ENCODE results near the gene RNF138. TPM values are rescaled to one million over a fixed set of nuclear protein-coding genes. Genes with fewer than 3 reads are reported as not detected.

Gene RNF138
- total RNA-seq, 1 experiment from 2014 or later, result 73.5 TPM

DNA sequence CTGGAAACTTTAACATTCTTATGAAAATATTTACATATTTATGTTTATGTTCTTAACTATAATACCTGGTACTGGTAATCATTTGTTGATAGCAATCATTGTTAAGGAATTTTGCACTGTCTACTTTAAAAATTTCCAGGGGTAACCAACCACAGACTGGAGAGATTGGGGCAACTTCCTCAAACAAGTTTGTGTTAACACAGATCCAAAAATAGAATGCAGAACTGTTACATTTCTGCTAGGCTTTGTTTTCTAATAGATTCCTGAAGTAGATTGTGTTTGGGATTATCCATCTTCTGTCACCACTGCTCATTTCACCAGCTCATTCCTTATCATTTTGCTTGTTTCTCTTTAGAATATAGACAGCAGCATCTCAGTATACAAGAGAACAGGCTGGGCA, 49.3 kb upstream of the RNF138 start:
- Histone ChIP-seq H4K8ac (replicated peaks; ENCODE audit: insufficient read length, low read depth, low read length) (no peak overlapping the region), H3K56ac (ENCODE audit: insufficient read length, low read depth, low read length) (no peak overlapping the region), H3K4me2 (ENCODE audit: insufficient read depth, insufficient read length, low read length) (no peak overlapping the region), H2BK12ac (ENCODE audit: insufficient read length, low read depth, low read length) (no peak overlapping the region), H3K23me2 (ENCODE audit: insufficient read length, low read depth, low read length, poor library complexity, severe bottlenecking) (no peaks in the 10 kb centered on the region), H3K4me1 (ENCODE audit: insufficient read depth, low read length) (no peaks in the 10 kb centered on the region), H4K20me1 (ENCODE audit: control insufficient read depth, insufficient read depth, insufficient read length) (no peaks in the 10 kb centered on the region), H4K91ac (ENCODE audit: insufficient read length, low read depth, low read length) (no peak overlapping the region), H3K4ac (ENCODE audit: low read depth, low read length) (no peak overlapping the region), H3K27me3 (ENCODE audit: insufficient read depth, low read length) (no peaks in the 10 kb centered on the region), H3K18ac (ENCODE audit: insufficient read length, low read depth, low read length) (no peak overlapping the region), H2BK20ac (ENCODE audit: low read depth, low read length, poor library complexity, severe bottlenecking) (no peak overlapping the region), H3K79me1 (ENCODE audit: insufficient read depth, low read depth, low read length, poor library complexity, severe bottlenecking) (no peaks in the 10 kb centered on the region), H3K27ac (ENCODE audit: insufficient read length, low read depth, low read length) (no peak overlapping the region), H3K14ac (ENCODE audit: insufficient read depth, low read length) (no peak overlapping the region), H2BK120ac (ENCODE audit: low read depth, low read length, poor library complexity, severe bottlenecking) (no peak overlapping the region), H3T11ph (ENCODE audit: low read length) (no peak overlapping the region), H3K23ac (ENCODE audit: insufficient read length, low read depth, low read length) (no peak overlapping the region), H2BK15ac (ENCODE audit: low read depth, low read length) (no peak overlapping the region), H3K9me3 (ENCODE audit: control insufficient read depth, low read depth, low read length) (no peaks in the 10 kb centered on the region), H2AK5ac (ENCODE audit: insufficient read length, low read length) (no peak overlapping the region), H4K5ac (ENCODE audit: insufficient read length, low read depth, low read length) (no peak overlapping the region), H3K79me2 (ENCODE audit: insufficient read depth, low read length) (no peaks in the 10 kb centered on the region), H2BK5ac (ENCODE audit: insufficient read length, low read length) (no peak overlapping the region), H3K9ac (ENCODE audit: extremely low read depth, insufficient read length, low read length) (no peak overlapping the region), H2AFZ (ENCODE audit: low read length) (no peak overlapping the region)
- H3K27ac Mint-ChIP-seq, result no peak overlapping the region
- no peak overlapping the region for H3K4me3 Mint-ChIP-seq
- no peaks in the 10 kb centered on the region for H3K27me3 Mint-ChIP-seq (ENCODE audit: low read depth)
- H3K4me1 Mint-ChIP-seq, result no peaks in the 10 kb centered on the region
- peaks cover 0 to 2% of the 10 kb centered on the region in 2 experiments; a peak in 2 of 5 replicates for H3K9me3 Mint-ChIP-seq
- H3K36me3 Mint-ChIP-seq (ENCODE audit: insufficient read depth in 1 of 3, low read depth in 3 of 3), result peaks cover 21 to 43% (median 32%) of the 10 kb centered on the region in 3 experiments
- no peak for DNase-seq
- TF ChIP-seq CTCF (conservative IDR thresholded peaks at IDR 0.05), result no peak
